ENCODE results near the gene UEVLD.

GRCh38 chr11:18563090-18563730 lies 25.3 kb downstream of the UEVLD start:
- TF ChIP-seq CTCF (IDR thresholded peaks at IDR 0.05) (no peak), POLR2A (IDR thresholded peaks at IDR 0.05) (no peak)
